HG02642 (cell line): ENCODE results near the gene INSC.

Experiments
- ATAC-seq: cut with Tn5 transposase; IDR thresholded peaks from one replicate; pipeline ENCODE4 v1.9.1; 2021; ENCODE audit warnings: mild to moderate bottlenecking; ENCODE audit not compliant: unreplicated experiment, poor library complexity

INSC gene

DNA sequence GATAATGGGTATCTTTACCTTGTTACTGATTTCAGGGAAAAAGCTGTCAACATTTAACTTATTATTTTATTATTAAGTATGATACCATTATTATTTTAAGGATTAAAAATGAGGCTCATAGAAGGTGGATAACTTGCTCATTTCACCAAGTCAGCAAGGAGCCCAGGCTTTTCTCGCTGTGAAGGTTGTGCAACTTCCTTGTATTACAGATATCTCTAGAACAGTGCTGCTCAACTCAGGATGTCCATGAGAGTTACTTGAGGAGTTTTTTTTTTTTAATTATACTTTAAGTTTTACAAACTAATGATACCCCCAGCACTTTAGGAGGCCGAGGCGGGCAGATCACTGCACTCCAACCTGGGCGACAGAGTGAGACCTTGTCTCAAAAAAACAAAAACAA is 98.2 kb downstream of the INSC start:
- ATAC-seq: no peak

DNA sequence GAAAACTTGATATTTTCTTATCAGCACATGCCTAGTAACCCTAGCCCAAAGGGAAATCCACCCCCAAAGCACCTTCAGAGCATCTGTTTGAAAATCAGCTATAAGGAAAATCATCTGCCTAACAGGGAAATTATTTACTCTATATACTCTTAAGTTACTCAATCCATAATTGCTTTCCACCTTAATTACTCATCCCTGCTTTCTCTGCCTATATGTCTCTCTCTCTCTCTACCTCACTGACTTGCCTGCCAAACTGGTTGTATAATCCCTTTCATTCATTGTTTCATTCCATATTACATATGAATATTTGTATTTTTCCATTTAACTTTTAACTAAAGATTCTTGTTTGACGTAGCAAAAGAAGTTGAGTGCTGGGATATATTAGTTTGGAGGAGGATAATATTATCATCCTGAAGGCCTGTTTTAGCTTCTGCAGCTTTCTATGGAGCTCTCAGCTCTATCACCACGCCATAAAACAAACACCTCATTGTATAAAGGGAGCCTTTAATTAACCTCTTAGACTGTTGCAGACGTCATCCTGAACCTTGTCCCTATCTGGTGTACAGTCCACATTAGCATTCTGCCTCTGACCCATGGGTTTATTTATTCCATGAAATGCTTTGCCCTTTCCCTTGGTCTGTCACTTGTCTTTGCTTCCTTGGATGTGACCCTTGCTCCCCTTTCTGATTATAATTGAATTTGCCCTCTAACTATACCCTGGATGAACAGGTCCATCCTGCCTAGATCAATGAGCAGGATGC is 98.9 kb downstream of the INSC start:
- ATAC-seq: no peak

DNA sequence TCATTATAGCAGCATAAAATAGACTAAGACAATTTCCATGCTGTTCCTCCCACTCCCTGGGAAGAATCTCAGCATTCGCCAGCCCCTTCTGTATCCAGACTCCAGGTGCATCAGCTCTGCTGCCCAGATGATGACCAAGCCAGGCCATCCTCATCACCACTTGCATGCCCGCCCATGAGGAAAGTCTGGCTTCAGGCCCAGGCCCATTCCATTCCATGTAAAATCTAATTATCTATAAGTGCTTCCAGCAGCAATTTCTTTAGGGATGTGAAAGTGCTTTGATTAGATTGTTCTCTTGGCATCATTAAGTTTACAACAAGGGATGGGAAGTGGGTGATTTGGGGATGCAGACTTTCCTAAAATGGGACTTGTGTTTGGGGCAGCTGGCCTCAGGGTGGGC is 100.3 kb downstream of the INSC start:
- no peak for ATAC-seq

DNA sequence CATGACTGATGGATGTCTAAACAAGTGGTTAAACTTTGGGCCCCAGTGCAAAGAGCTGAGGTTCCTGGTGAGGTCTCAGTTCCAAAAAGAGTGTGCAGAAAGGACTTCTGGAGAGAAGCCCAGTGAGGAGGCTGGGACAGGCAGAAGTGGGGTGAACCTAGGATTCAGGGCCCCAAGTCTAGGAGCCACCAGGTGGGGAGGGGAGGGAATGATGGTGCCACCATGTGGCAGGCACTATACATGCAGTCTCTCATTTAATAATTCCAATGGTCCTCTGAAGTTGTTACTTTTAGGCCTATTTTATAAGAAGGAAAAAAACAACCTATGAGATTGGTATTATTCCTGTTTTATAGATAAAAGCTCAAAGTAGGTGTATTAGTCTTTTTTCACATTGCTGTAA is 102.0 kb downstream of the INSC start:
- ATAC-seq: no peak

DNA sequence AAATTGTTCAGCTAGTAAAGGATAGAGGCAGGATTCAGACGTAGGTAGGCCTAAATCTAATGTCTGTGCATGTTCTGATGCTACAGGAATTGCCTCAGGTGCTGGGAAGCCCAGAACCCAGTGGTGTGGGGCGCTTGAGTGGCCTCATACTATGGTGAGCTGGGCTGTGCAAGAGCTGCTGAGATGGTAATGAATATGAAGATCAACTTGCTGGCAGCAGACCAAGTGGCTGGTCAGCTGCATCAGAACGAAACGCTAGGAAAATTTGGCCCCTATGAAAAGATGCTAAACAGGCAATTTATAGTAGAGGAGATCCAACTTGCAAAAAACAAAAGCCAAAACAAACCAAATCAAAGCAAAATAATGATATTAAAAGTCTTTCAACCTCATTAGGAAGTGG is 102.7 kb downstream of the INSC start:
- no peak for ATAC-seq

DNA sequence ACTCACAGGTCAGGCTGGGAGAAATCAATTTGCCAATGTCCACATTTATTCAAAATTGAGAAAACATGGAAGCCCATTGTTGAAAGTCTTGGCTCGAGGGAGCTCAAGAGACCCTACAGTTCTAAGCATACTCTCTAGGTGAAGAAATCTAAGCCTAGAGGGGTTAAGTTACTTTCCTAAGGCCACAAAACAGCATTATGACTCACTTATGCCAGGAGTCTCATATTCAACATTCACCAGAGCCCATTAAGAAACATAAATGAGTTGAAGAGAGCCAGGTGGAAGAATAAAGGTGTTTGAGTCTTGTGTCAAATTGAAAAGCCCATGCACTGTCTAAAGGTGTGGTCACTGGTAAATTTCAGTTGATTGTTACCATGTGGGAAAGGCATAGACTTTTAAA is 108.1 kb downstream of the INSC start:
- no peak for ATAC-seq

DNA sequence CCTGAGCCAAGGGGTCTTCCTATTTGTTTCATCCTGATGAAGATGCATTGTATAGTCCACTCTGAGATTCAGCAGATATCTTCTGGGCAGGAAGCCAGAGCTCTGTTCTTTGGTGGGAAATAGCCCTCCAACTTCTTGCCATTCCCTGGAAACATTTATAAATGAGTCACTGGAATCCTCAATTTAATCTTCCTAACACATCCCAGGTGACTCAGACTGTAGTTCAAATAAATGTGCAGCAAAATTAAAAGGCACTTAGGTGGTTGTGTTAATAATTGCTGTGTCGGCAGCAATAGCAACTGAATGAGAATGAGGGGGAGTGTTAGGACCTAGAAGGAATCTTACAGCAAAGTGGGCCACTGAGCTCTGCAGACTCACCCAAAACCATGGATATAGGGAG is 108.6 kb downstream of the INSC start:
- ATAC-seq: no peak

DNA sequence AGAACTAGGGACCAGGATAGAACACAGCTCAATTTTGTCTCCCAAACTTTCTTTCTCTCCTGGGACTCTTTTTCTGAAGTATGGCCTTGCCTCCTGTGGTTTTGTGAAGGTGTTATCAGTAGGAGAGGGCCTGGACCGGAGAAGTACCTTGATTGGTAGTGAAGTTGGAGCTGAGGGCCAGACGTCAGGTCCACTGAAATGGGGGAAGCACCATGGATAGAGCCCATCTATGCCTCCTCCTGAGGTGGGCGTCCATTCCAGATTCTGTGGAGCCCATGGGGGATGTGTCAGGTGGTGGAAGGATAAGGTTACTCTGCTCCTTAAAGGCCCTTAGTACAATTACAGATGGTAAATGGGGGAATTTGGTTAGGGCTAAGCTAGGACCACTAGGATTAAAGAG is 109.7 kb downstream of the INSC start:
- ATAC-seq: no peak

DNA sequence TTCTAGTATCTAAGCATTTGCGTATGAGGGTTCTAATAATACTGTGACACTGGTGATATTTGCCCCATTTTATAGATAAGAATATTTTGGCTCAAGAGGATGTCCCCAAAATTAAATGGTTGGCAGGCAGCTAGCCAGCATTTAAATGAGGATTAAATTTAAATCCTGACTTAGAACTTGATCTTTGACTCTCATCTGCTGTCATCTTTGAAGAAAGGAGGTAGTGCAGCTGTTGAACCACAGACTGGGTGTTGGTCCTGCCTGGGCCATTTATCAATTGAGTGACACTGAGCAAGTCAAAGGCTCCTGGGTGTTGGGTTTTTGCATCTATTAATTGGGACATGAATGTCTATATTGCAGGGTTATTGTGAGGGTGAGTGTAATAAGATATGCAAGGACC is 112.3 kb downstream of the INSC start:
- ATAC-seq: no peak

DNA sequence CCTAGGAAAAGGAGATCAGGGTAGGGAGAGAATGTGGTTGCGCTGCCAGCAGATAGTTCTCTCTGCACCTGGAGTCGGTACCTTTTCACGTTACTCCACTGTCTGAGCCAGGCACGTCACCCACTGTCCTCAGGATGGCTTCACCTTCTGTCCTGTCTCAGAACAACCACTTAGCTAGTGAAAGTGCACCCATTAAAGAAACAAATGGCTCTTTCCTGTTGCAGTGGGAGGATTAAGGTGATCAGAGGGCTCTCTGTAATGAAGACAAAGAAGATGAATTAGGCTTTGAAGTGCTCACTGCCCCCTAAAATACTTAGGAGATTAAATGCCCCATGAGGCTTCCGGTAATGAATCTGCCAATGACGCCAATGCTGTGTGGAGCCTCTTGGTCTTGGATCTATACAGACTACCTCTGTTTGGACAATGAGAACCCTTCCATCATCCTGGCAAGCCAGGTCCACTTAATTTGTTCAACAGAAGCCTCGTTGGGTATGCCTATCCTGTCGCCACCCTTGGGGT is 113.7 kb downstream of the INSC start:
- ATAC-seq: no peak

DNA sequence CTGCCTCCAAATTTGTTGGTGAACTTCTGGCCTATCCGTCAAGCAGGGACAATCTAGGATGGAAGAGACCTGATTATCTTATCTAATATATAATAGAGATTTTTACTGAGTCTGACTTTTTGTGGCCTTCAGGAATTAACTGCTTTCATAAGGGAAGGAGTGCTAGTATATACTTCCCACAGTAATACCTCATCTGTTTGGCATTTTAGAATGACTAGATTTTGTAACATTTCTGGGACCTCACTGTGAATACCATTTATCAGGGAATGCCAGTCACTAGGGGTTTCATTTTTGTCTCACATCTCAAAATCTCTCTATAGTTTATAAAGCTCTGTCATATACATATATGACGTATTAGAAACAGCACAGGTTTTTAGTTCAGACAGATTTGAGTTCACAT is 114.3 kb downstream of the INSC start:
- no peak for ATAC-seq

DNA sequence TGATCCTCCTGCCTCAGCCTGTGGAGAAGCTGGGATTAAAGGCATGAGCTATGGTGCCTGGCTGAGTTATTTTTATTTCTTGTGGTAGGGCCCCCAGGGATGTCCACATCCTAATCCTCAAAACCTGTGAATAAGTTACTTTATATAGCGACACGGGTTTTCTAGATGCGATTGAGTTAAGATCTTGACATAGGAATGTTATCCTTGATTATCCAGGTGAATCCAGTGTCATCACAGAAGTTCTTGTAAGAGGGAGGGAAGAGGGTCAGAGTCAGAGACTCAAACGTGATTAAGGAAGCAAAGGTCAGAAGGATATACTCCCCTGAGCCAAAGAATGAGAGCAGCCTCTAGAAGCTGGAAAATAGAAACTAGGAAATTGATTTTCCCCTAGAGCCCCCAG is 117.8 kb downstream of the INSC start:
- no peak for ATAC-seq

DNA sequence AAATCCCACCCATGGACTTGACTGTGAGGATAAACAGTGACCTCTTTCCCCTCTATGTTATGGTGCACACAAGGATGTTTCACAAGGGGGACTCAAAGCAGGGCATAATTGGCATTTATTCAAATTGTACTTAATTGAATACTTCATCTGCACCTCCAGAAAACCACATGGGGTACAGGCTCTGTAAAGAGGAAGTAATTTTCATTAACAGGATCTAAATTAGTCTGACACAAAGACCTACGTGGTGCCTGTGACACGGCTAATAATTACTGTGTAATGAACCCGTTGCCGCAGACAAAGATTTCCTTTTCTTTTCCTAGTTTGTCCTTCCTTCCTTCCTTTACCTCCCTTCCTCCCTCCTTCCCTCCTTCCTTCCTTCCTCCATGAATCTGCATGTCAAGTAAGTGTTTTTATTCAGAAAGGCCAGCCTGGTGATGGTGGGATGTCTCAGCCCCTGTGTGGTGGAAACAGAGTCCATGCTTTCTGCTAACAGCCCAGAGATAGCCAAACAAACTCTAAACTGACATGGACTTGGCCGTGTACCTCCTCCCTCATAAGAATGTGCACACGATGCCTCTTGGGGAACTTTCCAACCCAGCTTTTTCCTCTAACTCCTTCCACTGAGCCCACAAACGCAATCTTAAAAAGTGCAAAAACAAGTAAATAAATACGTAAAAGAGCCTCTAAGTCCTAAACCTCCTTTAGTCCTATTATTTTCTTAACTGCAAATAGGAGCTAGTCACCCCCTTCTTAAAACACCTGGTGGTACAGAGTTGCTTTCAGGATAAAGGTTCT is 118.8 kb downstream of the INSC start:
- no peak for ATAC-seq

DNA sequence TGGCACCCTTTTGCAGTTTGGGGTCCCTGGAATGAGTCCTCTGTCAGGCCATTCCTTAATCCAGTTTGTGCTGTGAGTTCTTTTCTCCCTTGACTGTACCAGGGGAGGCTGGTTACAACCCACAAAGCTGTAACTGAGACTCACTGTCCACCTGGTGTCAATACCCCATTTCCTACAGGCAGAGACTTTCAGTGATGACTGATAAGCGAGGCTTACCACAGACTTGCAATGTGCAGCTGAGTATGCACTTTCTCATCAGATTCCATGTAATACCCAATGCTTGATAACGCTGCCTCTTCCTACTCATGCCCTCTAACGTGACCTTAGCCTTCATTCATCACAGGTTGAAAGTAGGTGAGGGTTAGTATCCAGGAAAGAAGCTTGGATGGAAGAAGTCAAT is 120.1 kb downstream of the INSC start:
- ATAC-seq: no peak

DNA sequence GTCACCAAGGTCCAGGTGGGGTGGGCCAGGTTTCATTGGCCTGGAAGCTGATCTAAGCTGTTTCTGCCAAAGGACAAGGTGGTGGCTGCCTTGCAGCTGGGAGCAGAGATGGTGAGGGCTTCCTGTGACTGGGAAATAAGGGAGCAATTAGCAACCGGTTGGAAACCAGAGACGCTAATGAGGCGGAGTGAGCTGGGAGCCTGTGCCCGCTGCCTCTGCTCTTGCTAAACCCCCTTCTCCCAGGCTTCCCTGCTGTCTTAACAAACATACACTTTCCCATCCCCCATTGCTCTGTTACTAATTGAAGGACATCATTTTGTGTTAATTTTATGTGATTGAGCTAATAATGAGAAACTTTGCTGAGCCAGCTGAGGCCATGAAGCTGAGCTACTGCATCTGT is 121.8 kb downstream of the INSC start:
- ATAC-seq: no peak

DNA sequence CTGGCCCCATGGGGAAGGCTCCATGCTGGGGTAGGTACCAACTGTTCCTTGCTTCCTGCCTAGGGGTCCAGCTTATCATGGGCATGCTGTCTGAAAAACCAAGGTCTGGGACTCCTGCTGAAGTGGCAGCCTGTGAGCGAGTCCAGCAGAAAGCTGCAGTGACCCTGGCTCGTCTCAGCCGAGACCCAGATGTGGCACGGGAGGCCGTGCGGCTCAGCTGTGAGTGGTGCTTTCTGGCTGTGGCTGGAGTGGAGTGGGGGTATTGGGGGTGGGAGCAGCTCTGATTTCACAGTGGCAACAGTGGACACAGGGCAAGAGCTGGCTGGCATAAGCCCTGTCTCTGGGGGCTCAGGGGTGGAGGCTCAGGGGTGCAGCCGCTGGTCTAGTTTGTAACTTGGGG is 124.1 kb downstream of the INSC start:
- ATAC-seq: no peak

DNA sequence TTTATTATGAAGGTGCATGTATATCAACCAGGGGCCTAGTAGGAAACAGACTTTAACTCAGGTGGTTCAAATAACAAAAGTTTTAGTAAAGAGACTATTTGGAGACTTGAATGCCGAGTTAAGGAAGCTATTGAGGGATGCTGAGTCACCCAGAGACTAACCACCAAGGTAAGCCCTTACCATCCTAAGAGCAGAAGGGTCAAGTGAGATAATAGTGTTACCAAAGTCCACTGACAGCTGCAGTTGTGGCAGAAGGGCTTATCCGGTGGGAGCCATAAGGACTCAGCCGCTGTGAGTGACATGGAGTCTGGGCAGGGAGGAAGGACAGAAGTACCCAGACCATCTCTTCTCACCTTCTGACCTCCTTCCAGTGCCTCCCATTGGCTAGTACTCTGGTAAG is 134.0 kb downstream of the INSC start:
- ATAC-seq: no peak

DNA sequence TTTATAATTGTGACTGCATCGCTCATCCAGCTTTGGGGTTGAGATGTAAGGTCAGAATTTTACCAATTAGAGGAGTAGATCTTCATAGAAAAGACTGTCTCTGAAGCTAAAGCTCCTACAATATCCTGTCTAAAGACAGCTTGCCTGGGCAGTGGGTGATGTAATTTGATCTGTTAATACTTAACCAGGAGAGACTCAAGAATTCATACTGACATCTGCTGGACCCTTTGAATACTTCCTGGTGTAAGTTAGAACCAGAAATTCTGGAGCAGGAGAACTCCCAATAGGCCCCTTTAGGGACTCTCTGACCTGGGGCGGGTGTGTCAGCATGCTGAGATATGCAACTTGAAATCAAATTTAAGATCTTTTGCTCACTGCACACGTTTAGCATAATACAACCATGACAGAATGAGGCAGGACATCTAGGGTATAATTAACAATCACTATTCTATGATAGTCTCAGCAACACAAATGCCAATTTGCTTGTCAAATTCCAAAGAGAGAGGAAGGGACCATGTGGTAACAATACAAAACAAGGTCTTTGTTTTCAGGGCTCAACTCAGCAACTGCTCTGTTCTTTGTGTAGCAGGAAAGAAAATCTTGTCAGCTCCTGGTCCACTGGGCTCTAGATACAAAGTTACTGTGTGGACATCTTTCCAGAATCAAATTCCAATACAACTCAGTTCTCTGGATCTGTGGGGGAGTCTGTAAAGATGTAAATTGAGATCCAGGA is 143.9 kb downstream of the INSC start:
- peak; percentile 61 for ATAC-seq

DNA sequence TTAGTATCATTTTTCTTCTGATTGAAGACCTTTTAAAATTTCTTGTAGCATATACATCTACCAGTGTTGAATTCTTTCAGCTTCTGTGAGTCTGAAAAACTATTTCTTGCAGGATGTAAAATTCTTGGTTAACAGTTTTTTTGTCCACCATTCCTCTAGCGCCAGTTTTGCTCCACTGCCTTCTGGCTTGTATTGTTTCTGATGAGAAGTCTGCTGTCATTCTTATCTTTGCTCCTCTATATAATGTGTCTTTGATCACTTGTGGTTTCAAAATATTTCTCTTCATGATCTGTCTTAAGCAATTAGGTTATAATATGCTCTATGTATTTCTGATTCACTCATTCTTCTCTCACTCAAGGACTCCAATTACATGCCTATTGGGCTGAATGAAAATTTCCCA is 152.3 kb downstream of the INSC start:
- no peak for ATAC-seq

DNA sequence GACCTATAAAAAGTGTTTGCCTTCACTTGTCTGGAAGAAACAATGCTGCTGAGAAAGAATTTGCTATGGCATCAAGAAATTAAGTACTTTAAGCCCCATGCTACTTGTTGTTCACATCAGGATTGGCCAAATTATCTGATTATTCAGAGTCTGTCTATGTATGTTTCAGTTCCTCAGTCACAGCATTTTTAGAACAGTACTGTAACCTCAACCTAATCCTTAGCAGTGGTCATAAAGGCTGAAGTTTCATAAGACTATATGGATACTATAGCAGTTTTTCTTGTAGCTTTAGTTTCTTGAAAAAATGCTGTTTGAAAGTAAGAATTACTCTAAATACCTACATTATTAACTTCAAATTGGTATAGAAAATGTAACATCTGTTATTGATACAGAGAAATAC is 153.9 kb downstream of the INSC start:
- no peak for ATAC-seq

DNA sequence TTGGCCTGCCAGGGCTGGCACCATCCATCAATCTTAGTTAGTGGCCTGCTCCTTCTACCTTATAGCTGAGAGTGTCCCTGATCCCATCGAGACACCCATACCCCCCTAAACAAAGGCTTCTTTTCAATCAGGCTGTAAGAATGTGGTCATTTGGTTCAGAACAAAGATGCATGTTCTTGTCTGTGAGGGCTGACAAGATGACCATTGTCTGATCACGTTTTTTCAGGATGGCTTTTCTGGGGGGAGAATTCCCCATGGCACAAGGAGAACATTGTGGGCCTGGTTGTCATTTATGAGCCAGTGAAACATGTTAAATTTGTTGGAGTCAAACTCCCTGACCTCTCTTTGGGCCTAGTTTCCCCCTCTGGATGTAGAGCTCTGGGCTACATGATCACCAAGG is 160.4 kb downstream of the INSC start:
- no peak for ATAC-seq
